ENCODE measurements around the gene TAS2R30.
"Not testable (repeated sequence)": the region's sequence is repeated elsewhere in the genome, so short reads cannot be mapped to it uniquely, and the experiment has no call there.

TAS2R30 gene

GRCh38 chr12:11134305-11134704 is at the start of gene TAS2R30:
TAS2R30 (minus strand) TSS chr12:11134644; CDS start chr12:11134244, 400 bp downstream.
- no peak for DNase-seq

- no peak for DNase-seq
These were observed 48.6 kb upstream of the TAS2R30 start for GRCh38 chr12:11183011-11183410.

- DNase-seq, result no peak
These were observed 48.1 kb upstream of the TAS2R30 start for GRCh38 chr12:11182529-11182928.

DNA sequence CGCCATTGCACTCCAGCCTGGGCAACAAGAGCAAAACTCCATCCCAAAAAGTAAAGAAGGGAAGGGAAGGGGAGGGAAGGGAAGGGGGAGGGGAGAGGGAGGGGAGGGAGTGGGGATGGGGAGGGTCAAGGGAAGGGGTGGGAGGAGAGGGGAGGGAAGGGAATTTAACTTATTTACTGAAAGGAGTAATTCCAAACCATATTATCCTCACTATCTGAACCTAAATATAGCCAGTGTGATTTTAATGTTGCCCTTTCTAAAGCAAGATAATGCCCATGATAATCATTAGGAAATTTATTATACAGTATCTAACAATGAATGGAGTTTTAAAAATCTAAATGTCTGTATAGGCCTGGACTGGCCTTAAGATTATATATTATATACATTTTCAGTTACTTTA is 43.8 kb upstream of the TAS2R30 start:
- DNase-seq, result no peak

- DNase-seq, result no peak
These were observed 39.6 kb upstream of the TAS2R30 start for GRCh38 chr12:11174022-11174421.

- DNase-seq, result no peak
These were observed 37.7 kb upstream of the TAS2R30 start for GRCh38 chr12:11171969-11172675.

DNA sequence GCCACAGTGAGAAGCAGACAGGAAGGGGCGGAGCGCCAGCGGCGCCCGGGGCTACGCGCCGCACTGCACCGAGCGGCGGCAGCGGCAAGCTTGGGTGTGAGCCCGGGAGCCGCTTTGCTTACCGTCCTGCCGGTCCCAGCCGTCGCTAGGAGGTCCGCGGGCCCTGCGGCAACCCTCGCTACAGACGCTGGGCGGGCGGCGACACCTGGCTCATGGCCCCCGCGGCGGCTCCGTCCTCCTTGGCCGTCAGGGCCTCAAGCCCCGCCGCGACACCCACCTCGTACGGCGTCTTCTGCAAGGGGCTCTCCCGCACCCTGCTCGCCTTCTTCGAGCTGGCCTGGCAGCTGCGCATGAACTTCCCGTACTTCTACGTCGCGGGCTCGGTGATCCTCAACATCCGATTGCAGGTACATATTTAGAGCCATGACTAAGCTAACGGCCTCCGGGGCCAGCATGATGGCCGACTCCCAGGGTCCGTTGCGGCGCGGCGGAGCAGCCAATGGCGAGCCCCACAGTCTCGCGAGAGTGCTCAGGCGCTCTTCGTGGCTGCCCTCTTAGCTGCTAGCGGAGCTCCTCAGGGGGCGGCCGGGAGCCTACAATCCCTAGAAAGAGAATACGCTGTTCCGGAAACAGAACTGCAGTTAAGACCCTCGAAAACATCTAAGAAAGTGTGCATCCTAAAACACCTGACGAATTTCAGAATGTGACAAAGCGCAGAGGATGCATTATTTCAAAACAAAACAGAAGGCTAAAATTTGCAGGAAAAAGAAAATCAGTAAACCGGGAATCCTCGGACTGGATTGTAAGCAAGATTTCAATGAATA is 36.9 kb upstream of the TAS2R30 start, which contains the start of gene SMIM10L1:
SMIM10L1 (plus strand) TSS at position 50 of the 824 bp plus-strand sequence; CDS start at position 213, 163 bp downstream.
- DNase-seq, result peak; percentile 83 to 84

GRCh38 chr12:11170810-11171144 is 36.3 kb upstream of the TAS2R30 start:
- no peak for DNase-seq

- DNase-seq, result no peak
These were observed 31.9 kb upstream of the TAS2R30 start for GRCh38 chr12:11166300-11166699.

DNA sequence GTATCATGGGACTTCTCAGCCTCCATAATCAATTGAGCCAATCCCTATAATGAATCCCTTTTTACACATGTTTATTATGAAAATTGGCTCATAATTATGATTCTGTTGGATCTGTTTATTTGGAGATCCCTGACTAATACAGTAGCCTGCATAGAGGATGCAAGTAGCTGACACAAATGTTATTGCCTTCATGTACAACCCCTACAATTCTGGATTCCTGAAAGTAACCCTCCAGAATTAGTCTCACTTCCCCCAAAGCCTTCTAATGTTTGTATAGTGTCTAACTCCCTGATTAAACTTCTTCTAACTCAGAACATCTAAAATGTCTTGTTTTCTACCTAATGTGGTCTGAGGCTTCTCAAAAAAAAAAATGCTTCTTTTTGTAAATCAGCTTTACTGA is 29.9 kb upstream of the TAS2R30 start:
- DNase-seq, result no peak

DNA sequence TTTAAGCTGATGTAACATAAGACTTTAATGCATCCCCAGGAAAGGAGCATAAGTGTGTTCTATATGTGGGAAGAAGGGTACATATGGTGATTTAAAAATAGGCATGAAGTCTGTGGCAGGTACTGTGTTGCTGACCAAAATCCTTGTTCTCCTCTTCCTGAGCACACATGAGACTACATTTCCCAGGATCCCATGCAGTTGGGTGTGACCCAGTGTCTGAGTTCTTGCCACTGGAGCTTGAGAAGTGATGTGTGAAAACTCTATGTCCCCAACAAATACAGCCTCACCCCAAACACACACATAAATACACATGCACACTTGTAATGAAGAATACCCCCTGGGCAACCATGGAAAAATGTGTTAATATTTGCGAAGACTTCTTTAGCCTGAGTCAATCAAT is 28.1 kb upstream of the TAS2R30 start:
- DNase-seq, result no peak

DNA sequence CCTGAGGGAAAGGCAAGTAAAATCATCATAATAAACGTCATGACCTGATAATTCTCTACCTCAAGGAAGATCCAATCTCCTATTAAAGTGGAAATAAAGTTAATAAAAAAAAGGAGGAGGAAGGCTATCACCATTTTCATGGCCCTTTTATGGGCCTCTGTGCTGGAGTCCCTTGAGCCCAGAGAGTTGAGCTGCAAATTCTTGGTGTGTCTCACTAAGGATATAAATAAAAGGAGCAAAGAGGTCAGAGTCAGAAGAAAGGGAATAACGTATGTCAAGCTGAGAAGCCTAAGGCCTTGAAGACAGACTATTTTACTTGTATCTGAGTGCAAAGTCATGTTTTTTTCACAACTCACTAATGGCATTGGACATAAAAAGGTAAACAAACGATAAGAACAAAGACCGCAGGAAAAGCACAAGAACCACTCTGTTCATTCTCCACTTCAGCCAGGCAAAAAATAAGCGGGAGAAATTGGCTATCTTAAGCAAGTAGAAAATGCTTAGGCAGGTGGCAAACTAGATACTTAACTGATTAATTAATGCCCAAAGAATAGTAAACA is 24.5 kb upstream of the TAS2R30 start:
- no peak for DNase-seq

- no peak for DNase-seq
These were observed 20.0 kb upstream of the TAS2R30 start for GRCh38 chr12:11154400-11154925.

- no peak for DNase-seq
These were observed 18.3 kb upstream of the TAS2R30 start for GRCh38 chr12:11152725-11153124.

GRCh38 chr12:11150832-11151231 is 16.4 kb upstream of the TAS2R30 start:
- no peak for DNase-seq

DNA sequence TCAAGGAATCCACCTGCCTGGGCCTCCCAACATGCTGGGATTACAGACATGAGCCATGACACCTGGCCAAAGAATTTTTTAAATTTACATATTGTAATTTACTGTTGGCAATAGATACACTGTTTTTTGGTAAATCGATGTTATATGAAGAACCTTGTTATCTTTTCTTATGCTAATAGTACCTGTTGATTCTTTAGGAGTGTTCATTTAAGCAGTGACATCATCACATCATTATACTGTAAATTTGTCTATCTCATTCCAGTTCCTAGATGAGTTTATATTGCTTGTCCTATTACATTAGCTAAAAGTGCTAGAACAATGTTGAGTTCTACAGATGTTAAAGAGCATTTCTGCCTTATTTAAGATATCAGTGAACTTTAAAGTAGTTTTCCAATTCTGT is 13.0 kb upstream of the TAS2R30 start:
- no peak for DNase-seq

DNA sequence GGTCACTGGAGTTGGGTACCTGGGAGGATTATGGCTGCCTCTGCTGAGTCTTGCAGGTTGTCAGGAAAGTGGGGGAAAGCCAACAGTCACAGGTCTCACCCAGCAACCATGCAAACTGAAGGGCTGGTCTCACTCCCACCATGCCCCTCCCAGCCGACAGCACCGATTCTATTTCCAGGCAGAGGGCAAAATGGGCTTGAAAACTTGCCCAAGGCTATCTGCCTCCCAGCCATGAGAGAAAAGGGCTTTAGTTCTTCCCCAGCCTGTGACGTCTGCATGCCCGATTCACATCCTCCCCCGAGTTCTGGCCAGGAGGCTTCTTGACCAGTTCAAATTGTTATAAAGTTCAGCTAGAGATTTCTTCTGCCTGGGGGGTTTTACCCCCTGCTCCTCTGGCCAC is 9.9 kb upstream of the TAS2R30 start:
- DNase-seq, result no peak

- no peak for DNase-seq
These were observed 8.9 kb upstream of the TAS2R30 start for GRCh38 chr12:11143352-11143751.

GRCh38 chr12:11136075-11136474 is 1.6 kb upstream of the TAS2R30 start:
- no peak for DNase-seq

- DNase-seq, result no peak
These were observed 628 bp downstream of the TAS2R30 start for GRCh38 chr12:11133816-11134215.

- no peak for DNase-seq
These were observed 1.3 kb downstream of the TAS2R30 start for GRCh38 chr12:11133162-11133561.

DNA sequence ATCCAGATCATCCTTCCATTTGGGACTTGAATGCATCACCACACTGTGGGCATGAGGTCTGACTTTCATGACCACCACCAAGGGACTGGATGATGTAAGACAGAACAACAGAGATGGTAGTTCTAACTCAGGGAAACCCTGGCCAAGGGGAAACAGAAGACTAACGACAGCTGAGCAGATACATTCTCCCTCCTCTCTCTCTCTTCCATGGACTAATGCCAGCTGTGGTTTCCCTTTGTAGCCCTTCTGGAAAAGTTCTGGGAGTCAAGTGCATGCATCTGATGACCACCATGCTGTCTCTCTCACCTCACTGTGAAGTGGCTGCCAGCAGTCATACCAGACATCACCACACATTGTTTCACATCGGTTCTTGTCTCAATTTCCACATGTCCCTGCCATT is 3.4 kb downstream of the TAS2R30 start:
- DNase-seq, result no peak

DNA sequence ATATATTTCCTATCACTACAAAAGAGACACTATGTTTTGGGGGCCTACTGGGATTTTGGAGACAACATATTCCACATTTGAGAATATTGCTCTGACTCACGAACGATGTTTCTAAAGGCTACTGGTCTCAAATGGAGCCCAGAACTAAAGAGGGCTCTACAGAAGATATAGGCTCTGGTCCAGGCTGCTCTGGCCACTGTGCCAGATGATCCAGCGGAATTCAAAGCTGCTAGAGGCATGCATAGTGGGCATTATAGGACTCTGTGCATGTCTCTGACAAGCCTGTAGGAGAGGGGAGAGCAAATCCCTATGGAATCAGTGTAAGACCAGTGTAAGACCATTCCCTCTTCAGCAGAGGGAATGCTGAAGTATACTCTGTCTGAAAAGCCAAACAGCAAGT is 4.1 kb downstream of the TAS2R30 start:
- no peak for DNase-seq

- DNase-seq, result not testable (repeated sequence)
These were observed 20.3 kb downstream of the TAS2R30 start for GRCh38 chr12:11114130-11114529.

Measured in stimulated activated CD4-positive, alpha-beta T cell treated with anti-CD3 and anti-CD28 coated beads, Interleukin-4, amount 100 ng/mL, for 4 hours (primary cell).